Upper lobe of left lung (tissue), 4 donors: Measurements from ENCODE around the gene COG1.

Source experiments
- CTCF ChIP-seq, 6 experiments: fragments of 450-650 bp in 4 of 6; fragments of 200-600 bp in 2 of 6; sonication (generic) in 2 of 6; IDR thresholded peaks; one replicate each; pipeline ENCODE4 v1.5.1; 2016 to 2019; ENCODE audit warnings: antibody characterized with exemption in 6 of 6
- POLR2A ChIP-seq, 4 donors: fragments of 450-650 bp; IDR thresholded peaks; one replicate each; pipeline ENCODE4 v1.5.1; 2016 to 2017; ENCODE audit warnings: antibody characterized with exemption in 4 of 4, mild to moderate bottlenecking in 2 of 4

DNA sequence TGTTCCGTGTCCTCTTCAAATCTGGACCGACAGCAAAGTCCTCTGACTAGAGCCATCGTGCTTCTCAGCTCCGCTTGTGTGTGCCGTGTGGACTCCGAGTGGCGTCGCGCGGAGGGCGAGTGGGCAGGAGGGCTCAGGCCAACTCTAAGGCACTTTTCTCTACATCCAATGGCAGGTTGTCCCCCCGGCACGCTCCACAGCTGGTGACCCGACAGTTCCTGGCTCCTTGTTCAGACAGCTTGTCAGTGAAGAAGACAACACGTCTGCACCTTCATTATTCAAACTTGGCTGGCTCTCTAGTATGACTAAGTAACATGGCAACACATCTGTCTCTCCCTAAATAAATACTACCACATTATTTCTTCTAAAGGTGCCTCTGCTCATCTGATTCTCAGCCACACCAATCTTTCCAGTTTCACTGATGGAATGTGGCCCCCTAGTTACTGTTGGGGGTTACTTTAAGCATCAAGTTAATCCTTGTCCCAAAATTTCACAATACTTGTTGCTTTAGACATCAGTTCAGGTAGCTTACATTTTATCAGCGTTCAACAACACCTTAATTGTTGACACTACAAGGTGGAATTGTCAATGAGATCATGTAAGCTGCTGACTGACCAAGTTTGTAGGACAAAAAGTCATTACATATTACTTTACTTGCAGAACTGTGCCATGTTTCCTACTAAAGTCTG lies 15.4 kb downstream of the COG1 start:
- TF ChIP-seq POLR2A (IDR thresholded peaks at IDR 0.05) = no peak
- TF ChIP-seq CTCF (IDR thresholded peaks at IDR 0.05) = no peak
